Measurements from ENCODE around the gene MAP2K7. TPM values are rescaled to one million over a fixed set of nuclear protein-coding genes. Genes with fewer than 3 reads are reported as not detected.

MAP2K7 gene
- total RNA-seq, 1 donor from 2014 or later, result 42.2 TPM

GRCh38 chr19:7961920-7962626, 58.4 kb downstream of the MAP2K7 start:
- Mint-ChIP-seq H3K4me3 (peak overlapping the region; percentile 35), H3K9me3 (no peaks in the 10 kb centered on the region), H3K4me1 (ENCODE audit: unreplicated experiment) (peaks cover 6% of the 10 kb centered on the region), H3K36me3 (peaks cover 23% of the 10 kb centered on the region), H3K27me3 (no peaks in the 10 kb centered on the region), H3K27ac (peak overlapping the region; percentile 86)
- TF ChIP-seq, protein P1, sequence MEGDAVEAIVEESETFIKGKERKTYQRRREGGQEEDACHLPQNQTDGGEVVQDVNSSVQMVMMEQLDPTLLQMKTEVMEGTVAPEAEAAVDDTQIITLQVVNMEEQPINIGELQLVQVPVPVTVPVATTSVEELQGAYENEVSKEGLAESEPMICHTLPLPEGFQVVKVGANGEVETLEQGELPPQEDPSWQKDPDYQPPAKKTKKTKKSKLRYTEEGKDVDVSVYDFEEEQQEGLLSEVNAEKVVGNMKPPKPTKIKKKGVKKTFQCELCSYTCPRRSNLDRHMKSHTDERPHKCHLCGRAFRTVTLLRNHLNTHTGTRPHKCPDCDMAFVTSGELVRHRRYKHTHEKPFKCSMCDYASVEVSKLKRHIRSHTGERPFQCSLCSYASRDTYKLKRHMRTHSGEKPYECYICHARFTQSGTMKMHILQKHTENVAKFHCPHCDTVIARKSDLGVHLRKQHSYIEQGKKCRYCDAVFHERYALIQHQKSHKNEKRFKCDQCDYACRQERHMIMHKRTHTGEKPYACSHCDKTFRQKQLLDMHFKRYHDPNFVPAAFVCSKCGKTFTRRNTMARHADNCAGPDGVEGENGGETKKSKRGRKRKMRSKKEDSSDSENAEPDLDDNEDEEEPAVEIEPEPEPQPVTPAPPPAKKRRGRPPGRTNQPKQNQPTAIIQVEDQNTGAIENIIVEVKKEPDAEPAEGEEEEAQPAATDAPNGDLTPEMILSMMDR (conservative IDR thresholded peaks at IDR 0.05), result no peak
- DNase-seq (ENCODE audit: extremely low spot score, unreplicated experiment), result no peak

DNA sequence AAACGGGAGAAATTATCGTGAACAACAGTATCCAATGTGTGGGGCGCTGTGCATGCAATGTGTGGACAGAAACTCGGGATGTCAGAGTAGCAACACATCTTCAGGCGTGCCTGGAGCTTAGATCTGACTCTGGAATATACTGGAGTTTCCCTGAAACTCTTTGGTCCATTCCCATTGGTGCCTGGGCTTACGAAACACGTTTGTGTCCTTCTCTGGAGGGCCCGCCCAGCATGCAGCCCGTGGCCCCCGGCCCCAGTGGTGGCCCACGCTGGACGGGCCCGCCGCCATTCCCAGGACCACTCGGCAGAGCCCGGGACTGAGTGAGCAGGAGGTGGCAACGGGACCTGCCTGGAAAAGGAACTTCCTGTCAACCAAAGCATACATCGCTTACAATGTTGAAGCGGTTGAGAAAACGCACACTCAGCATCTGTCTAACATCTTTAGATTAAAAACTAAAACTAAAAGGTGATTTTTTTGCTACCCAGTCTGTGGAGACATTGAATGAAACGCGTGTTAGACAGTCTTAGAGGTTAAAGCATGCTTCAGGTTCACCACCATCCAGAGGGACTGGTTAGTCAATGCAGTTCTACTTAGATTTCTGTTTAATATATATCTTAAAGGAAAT, 59.1 kb downstream of the MAP2K7 start:
- peak overlapping the region; percentile 86 for H3K27ac Mint-ChIP-seq
- TF ChIP-seq, protein P1 (conservative IDR thresholded peaks at IDR 0.05), result no peak
- no peaks in the 10 kb centered on the region for H3K9me3 Mint-ChIP-seq
- peak overlapping the region; percentile 35 for H3K4me3 Mint-ChIP-seq
- DNase-seq (ENCODE audit: extremely low spot score, unreplicated experiment), result no peak
- peaks cover 6% of the 10 kb centered on the region for H3K4me1 Mint-ChIP-seq (ENCODE audit: unreplicated experiment)
- H3K36me3 Mint-ChIP-seq, result peaks cover 23% of the 10 kb centered on the region
- no peaks in the 10 kb centered on the region for H3K27me3 Mint-ChIP-seq

DNA sequence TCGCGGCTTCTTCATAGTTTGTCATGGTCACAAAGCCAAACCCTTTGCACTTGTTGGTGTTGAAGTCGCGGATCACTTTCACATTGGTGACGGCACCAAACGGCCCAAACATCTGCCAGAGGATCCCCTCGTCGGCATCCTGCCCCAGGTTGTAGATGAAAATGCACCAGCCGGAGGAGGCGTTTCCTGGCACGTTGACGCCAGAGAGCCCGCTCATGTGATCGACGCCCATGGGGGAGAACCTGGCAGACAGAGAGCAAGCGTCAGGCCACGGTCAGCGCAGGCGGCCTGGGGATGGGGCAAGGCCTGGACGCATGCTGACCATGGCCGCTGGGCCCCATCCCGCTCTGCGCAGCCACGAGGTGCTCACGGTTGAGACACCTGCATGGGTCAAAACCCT, 59.9 kb downstream of the MAP2K7 start:
- Mint-ChIP-seq H3K4me3 (no peak overlapping the region), H3K27me3 (no peaks in the 10 kb centered on the region), H3K27ac (no peak overlapping the region), H3K36me3 (peaks cover 23% of the 10 kb centered on the region), H3K9me3 (no peaks in the 10 kb centered on the region), H3K4me1 (ENCODE audit: unreplicated experiment) (peaks cover 6% of the 10 kb centered on the region)
- DNase-seq (ENCODE audit: extremely low spot score, unreplicated experiment), result no peak
- TF ChIP-seq, protein P1 (conservative IDR thresholded peaks at IDR 0.05), result no peak

Other genes with a start within 250 kb of the MAP2K7 start
- gene RETN, start 234.8 kb upstream of the MAP2K7 start, total RNA-seq (ENCODE audit: low replicate concordance), result not detected in 2 replicates
- not detected in 2 replicates for gene MCEMP1, start 226.8 kb upstream of the MAP2K7 start, total RNA-seq (ENCODE audit: low replicate concordance)
- 92.6 and 107 TPM in 2 replicates for gene TRAPPC5, start 223.0 kb upstream of the MAP2K7 start, total RNA-seq (ENCODE audit: low replicate concordance)
- not detected in 2 replicates for gene FCER2, start 201.7 kb upstream of the MAP2K7 start, total RNA-seq (ENCODE audit: low replicate concordance)
- gene CLEC4G, start 171.8 kb upstream of the MAP2K7 start, total RNA-seq (ENCODE audit: low replicate concordance), result not detected in 2 replicates
- gene CD209, start 156.3 kb upstream of the MAP2K7 start, total RNA-seq (ENCODE audit: low replicate concordance), result not detected in 2 replicates
- 0.48 and 0.69 TPM in 2 replicates for gene CLEC4M, start 140.6 kb upstream of the MAP2K7 start, total RNA-seq (ENCODE audit: low replicate concordance)
- 11.7 and 19.0 TPM in 2 replicates for gene EVI5L, start 73.7 kb upstream of the MAP2K7 start, total RNA-seq (ENCODE audit: low replicate concordance)
- 8.5 and 10.9 TPM in 2 replicates for gene PRR36, start 29.5 kb upstream of the MAP2K7 start, total RNA-seq (ENCODE audit: low replicate concordance)
- 4.3 and 7.4 TPM in 2 replicates for gene LRRC8E, start 15.4 kb upstream of the MAP2K7 start, total RNA-seq (ENCODE audit: low replicate concordance)
- 1.1 and 2.4 TPM in 2 replicates for gene TGFBR3L, start 11.0 kb downstream of the MAP2K7 start, total RNA-seq (ENCODE audit: low replicate concordance)
- gene SNAPC2, start 16.5 kb downstream of the MAP2K7 start, total RNA-seq (ENCODE audit: low replicate concordance), result 13.7 and 15.0 TPM in 2 replicates
- 50.0 and 57.8 TPM in 2 replicates for gene CTXN1, start 22.3 kb downstream of the MAP2K7 start, total RNA-seq (ENCODE audit: low replicate concordance)
- 73.7 and 80.4 TPM in 2 replicates for gene TIMM44, start 39.8 kb downstream of the MAP2K7 start, total RNA-seq (ENCODE audit: low replicate concordance)
- gene ELAVL1, start 101.8 kb downstream of the MAP2K7 start, total RNA-seq (ENCODE audit: low replicate concordance), result 92.1 and 124 TPM in 2 replicates
- gene CCL25, start 148.9 kb downstream of the MAP2K7 start, total RNA-seq (ENCODE audit: low replicate concordance), result 1.4 and 5.6 TPM in 2 replicates
- gene FBN3, start 245.7 kb downstream of the MAP2K7 start, total RNA-seq (ENCODE audit: low replicate concordance), result 18.0 and 63.7 TPM in 2 replicates

Measured in type B pancreatic cell (in vitro differentiated cells).